GM21515 (cell line): ENCODE data around the gene RBM47.
"Not testable (repeated sequence)": the region's sequence is repeated elsewhere in the genome, so short reads cannot be mapped to it uniquely, and the experiment has no call there.

Experiments
- ATAC-seq: cut with Tn5 transposase; IDR thresholded peaks from one replicate; pipeline ENCODE4 v1.9.1; 2021; ENCODE audit not compliant: unreplicated experiment

Gene RBM47

GRCh38 chr4:40418430-40419230 is 211.0 kb downstream of the RBM47 start:
- no peak for ATAC-seq

- no peak for ATAC-seq
These were observed 211.7 kb downstream of the RBM47 start for GRCh38 chr4:40417941-40418340.

- ATAC-seq, result no peak
These were observed 215.0 kb downstream of the RBM47 start for GRCh38 chr4:40414673-40415072.

- ATAC-seq, result no peak
These were observed 216.5 kb downstream of the RBM47 start for GRCh38 chr4:40412866-40413795.

GRCh38 chr4:40412388-40412787 is 217.3 kb downstream of the RBM47 start:
- no peak for ATAC-seq

GRCh38 chr4:40409835-40410234 is 219.8 kb downstream of the RBM47 start:
- no peak for ATAC-seq

- not testable (repeated sequence) for ATAC-seq
These were observed 222.2 kb downstream of the RBM47 start for GRCh38 chr4:40407468-40407867.

- no peak for ATAC-seq
These were observed 223.3 kb downstream of the RBM47 start for GRCh38 chr4:40406340-40406739.

- no peak for ATAC-seq
These were observed 224.5 kb downstream of the RBM47 start for GRCh38 chr4:40405193-40405592.

GRCh38 chr4:40403081-40403480 is 226.6 kb downstream of the RBM47 start:
- no peak for ATAC-seq

GRCh38 chr4:40402556-40402955 is 227.1 kb downstream of the RBM47 start:
- no peak for ATAC-seq

GRCh38 chr4:40401631-40402030 is 228.0 kb downstream of the RBM47 start:
- no peak for ATAC-seq

GRCh38 chr4:40401096-40401495 is 228.6 kb downstream of the RBM47 start:
- no peak for ATAC-seq

- no peak for ATAC-seq
These were observed 230.1 kb downstream of the RBM47 start for GRCh38 chr4:40399578-40399977.

GRCh38 chr4:40395908-40396793 is 233.5 kb downstream of the RBM47 start:
- no peak for ATAC-seq

GRCh38 chr4:40395166-40395900 is 234.3 kb downstream of the RBM47 start:
- no peak for ATAC-seq

- no peak for ATAC-seq
These were observed 235.4 kb downstream of the RBM47 start for GRCh38 chr4:40394236-40394635.

- ATAC-seq, result not testable (repeated sequence)
These were observed 237.4 kb downstream of the RBM47 start for GRCh38 chr4:40392241-40392640.

- no peak for ATAC-seq
These were observed 239.7 kb downstream of the RBM47 start for GRCh38 chr4:40389986-40390385.

- no peak for ATAC-seq
These were observed 241.4 kb downstream of the RBM47 start for GRCh38 chr4:40388239-40388638.
